OCI-LY1 (cell line): ENCODE data around the gene WWOX.

ENCODE experiments used
- H2AFZ ChIP-seq: fragments of 200-600 bp; sonication (generic), shearing (Covaris generic); 2 replicates; pipeline ENCODE4 v1.6.0; 2014; ENCODE audit warnings: antibody characterized with exemption, mild to moderate bottlenecking, low read length
- H3F3A ChIP-seq: fragments of 200-600 bp; sonication (generic), shearing (Covaris generic); 2 replicates; pipeline ENCODE4 v1.6.0; 2014; ENCODE audit warnings: mild to moderate bottlenecking, antibody characterized with exemption, low read length, moderate library complexity; ENCODE audit not compliant: insufficient read depth
- H3K27ac ChIP-seq: fragments of 200-600 bp; sonication (generic); 2 replicates; pipeline ENCODE4 v1.5.1; 2014; ENCODE audit warnings: low read length, mixed run types, mild to moderate bottlenecking, low read depth; ENCODE audit not compliant: poor library complexity, severe bottlenecking
- H3K27me3 ChIP-seq: fragments of 200-600 bp; sonication (generic); 2 replicates; pipeline ENCODE4 v1.6.0; 2014; ENCODE audit warnings: antibody characterized with exemption, mild to moderate bottlenecking, low read length, moderate library complexity; ENCODE audit not compliant: insufficient read depth
- H3K36me3 ChIP-seq: fragments of 200-600 bp; sonication (generic); 2 replicates; pipeline ENCODE4 v1.6.1; 2014; ENCODE audit warnings: mild to moderate bottlenecking, antibody characterized with exemption, low read length, moderate library complexity, mixed read lengths; ENCODE audit not compliant: insufficient read depth
- H3K4me1 ChIP-seq: fragments of 200-600 bp; sonication (generic); 2 replicates; pipeline ENCODE4 v1.5.1; 2014; ENCODE audit warnings: mild to moderate bottlenecking, low read length, moderate library complexity; ENCODE audit not compliant: insufficient read depth, severe bottlenecking
- H3K4me2 ChIP-seq: fragments of 200-600 bp; sonication (generic), shearing (Covaris generic); 2 replicates; pipeline ENCODE4 v1.6.1; 2014; ENCODE audit warnings: low read length
- H3K4me3 ChIP-seq: fragments of 200-600 bp; sonication (generic); 2 replicates; pipeline ENCODE4 v1.5.1; 2014; ENCODE audit warnings: low read length, low read depth, mild to moderate bottlenecking, mixed read lengths; ENCODE audit not compliant: poor library complexity, severe bottlenecking
- H3K79me2 ChIP-seq: fragments of 200-600 bp; shearing (Covaris generic); 2 replicates; pipeline ENCODE4 v1.6.1; 2016; ENCODE audit warnings: mixed run types, low read length, mixed read lengths; ENCODE audit not compliant: insufficient read depth
- H3K9ac ChIP-seq: fragments of 200-600 bp; sonication (generic), shearing (Covaris generic); 2 replicates; pipeline ENCODE4 v1.6.1; 2014; ENCODE audit warnings: mild to moderate bottlenecking, low read length, mixed read lengths
- H3K9me2 ChIP-seq: fragments of 200-600 bp; sonication (generic), shearing (Covaris generic); 2 replicates; pipeline ENCODE4 v1.6.1; 2014; ENCODE audit warnings: low read depth, mild to moderate bottlenecking, low read length, mixed read lengths
- H3K9me3 ChIP-seq: fragments of 200-600 bp; shearing (Covaris generic); 2 replicates; pipeline ENCODE4 v1.6.1; 2014; ENCODE audit warnings: low read length, mixed read lengths
- H4K20me1 ChIP-seq: fragments of 200-600 bp; sonication (generic), shearing (Covaris generic); 2 replicates; pipeline ENCODE4 v1.6.0; 2016; ENCODE audit warnings: mild to moderate bottlenecking, low read length; ENCODE audit not compliant: insufficient read depth
- EZH2 ChIP-seq: fragments of 200-600 bp; sonication (generic), shearing (Covaris generic); IDR thresholded peaks from 2 replicates; pipeline ENCODE4 v1.8.0; 2017; ENCODE audit warnings: borderline replicate concordance, mixed run types, mild to moderate bottlenecking, antibody characterized with exemption, low read length, moderate library complexity, mixed read lengths
- TF ChIP-seq, protein P1 (sequence below): fragments of 200-600 bp; sonication (generic), shearing (Covaris generic); IDR thresholded peaks from 2 replicates; pipeline ENCODE4 v1.5.1; 2017; ENCODE audit warnings: mild to moderate bottlenecking, antibody characterized with exemption, low read length, moderate library complexity, mixed read lengths

WWOX gene

DNA sequence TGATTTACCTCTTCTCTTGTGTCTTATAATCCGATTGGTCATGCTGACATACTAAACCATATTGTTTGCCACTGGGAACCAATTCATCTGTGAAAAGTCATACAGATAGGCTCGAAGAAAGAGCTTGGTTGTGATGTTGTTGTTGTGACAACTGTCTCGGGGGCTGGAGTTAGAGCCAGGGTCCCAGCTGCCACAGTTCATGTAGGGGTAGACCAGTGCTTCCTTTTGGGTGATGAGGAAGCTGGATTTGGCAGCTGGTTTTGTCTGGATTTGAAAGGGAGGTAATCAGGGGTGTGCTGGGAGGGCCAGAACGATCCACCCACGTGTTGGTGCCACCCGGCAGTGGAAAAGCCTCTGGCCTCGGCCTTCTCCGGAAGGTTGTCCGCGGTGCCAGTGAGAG is 438.1 kb downstream of the WWOX start:
- H3F3A ChIP-seq, result no peaks in the 10 kb centered on the region
- no peaks in the 10 kb centered on the region for H3K9me2 ChIP-seq
- no peak overlapping the region for H3K4me2 ChIP-seq
- H3K36me3 ChIP-seq, result no peaks in the 10 kb centered on the region
- H3K4me3 ChIP-seq, result no peak overlapping the region
- no peak overlapping the region for H2AFZ ChIP-seq
- no peak overlapping the region for H3K9ac ChIP-seq
- H3K4me1 ChIP-seq, result no peaks in the 10 kb centered on the region
- H3K27ac ChIP-seq, result no peak overlapping the region
- H4K20me1 ChIP-seq, result no peaks in the 10 kb centered on the region
- H3K27me3 ChIP-seq, result no peaks in the 10 kb centered on the region
- no peaks in the 10 kb centered on the region for H3K9me3 ChIP-seq
- TF ChIP-seq, protein P1, sequence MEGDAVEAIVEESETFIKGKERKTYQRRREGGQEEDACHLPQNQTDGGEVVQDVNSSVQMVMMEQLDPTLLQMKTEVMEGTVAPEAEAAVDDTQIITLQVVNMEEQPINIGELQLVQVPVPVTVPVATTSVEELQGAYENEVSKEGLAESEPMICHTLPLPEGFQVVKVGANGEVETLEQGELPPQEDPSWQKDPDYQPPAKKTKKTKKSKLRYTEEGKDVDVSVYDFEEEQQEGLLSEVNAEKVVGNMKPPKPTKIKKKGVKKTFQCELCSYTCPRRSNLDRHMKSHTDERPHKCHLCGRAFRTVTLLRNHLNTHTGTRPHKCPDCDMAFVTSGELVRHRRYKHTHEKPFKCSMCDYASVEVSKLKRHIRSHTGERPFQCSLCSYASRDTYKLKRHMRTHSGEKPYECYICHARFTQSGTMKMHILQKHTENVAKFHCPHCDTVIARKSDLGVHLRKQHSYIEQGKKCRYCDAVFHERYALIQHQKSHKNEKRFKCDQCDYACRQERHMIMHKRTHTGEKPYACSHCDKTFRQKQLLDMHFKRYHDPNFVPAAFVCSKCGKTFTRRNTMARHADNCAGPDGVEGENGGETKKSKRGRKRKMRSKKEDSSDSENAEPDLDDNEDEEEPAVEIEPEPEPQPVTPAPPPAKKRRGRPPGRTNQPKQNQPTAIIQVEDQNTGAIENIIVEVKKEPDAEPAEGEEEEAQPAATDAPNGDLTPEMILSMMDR, result no peak
- no peak for TF ChIP-seq EZH2
- no peaks in the 10 kb centered on the region for H3K79me2 ChIP-seq

- Histone ChIP-seq H3K79me2 (no peaks in the 10 kb centered on the region), H2AFZ (no peak overlapping the region), H3K9me2 (no peaks in the 10 kb centered on the region), H3K4me3 (no peak overlapping the region), H3K27ac (no peak overlapping the region), H3K4me1 (no peaks in the 10 kb centered on the region), H3K27me3 (no peaks in the 10 kb centered on the region), H3K9ac (no peak overlapping the region), H4K20me1 (no peaks in the 10 kb centered on the region), H3K4me2 (no peak overlapping the region), H3K9me3 (no peaks in the 10 kb centered on the region), H3K36me3 (no peaks in the 10 kb centered on the region), H3F3A (no peaks in the 10 kb centered on the region)
- TF ChIP-seq EZH2, result no peak
- TF ChIP-seq, protein P1, result no peak
Measured at GRCh38 chr16:78538292-78538691, 438.8 kb downstream of the WWOX start.

GRCh38 chr16:78538919-78539318 is 439.5 kb downstream of the WWOX start:
- Histone ChIP-seq H3K9ac (no peak overlapping the region), H3K9me2 (no peaks in the 10 kb centered on the region), H3F3A (no peaks in the 10 kb centered on the region), H2AFZ (no peak overlapping the region), H3K4me3 (no peak overlapping the region), H3K27me3 (no peaks in the 10 kb centered on the region), H3K4me2 (no peak overlapping the region), H3K27ac (no peak overlapping the region), H4K20me1 (no peaks in the 10 kb centered on the region), H3K4me1 (no peaks in the 10 kb centered on the region), H3K79me2 (no peaks in the 10 kb centered on the region), H3K9me3 (no peaks in the 10 kb centered on the region), H3K36me3 (no peaks in the 10 kb centered on the region)
- no peak for TF ChIP-seq EZH2
- TF ChIP-seq, protein P1, result no peak
